Nucleus accumbens (tissue), 56 donors: ENCODE data around the gene IRGQ.
"Not testable (repeated sequence)": the region's sequence is repeated elsewhere in the genome, so short reads cannot be mapped to it uniquely, and the experiment has no call there.

ENCODE experiments used
- DNase-seq, 56 donors: peaks; one replicate each; lab custom pipeline; 2025; lab: John Stamatoyannopoulos, UW

The IRGQ gene

DNA sequence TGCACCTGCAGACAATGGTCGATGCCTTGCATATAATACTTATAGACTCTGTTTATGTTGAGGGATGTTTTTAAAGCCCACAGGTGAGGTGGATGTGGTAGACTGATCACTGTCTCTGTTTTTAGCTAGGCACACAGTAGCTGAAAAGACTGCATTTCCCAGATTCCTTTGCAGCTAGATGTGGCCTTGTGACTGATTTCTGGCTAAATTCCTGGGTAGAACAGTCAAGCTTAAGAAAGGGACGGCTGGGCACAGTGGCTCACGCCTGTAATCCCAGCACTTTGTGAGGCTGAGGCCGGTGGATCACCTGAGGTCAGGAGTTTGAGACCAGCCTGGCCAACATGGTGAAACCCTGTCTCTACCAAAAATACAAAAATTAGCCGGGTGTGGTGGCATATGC, 4.4 kb upstream of the IRGQ start:
- DNase-seq: not testable (repeated sequence)

DNA sequence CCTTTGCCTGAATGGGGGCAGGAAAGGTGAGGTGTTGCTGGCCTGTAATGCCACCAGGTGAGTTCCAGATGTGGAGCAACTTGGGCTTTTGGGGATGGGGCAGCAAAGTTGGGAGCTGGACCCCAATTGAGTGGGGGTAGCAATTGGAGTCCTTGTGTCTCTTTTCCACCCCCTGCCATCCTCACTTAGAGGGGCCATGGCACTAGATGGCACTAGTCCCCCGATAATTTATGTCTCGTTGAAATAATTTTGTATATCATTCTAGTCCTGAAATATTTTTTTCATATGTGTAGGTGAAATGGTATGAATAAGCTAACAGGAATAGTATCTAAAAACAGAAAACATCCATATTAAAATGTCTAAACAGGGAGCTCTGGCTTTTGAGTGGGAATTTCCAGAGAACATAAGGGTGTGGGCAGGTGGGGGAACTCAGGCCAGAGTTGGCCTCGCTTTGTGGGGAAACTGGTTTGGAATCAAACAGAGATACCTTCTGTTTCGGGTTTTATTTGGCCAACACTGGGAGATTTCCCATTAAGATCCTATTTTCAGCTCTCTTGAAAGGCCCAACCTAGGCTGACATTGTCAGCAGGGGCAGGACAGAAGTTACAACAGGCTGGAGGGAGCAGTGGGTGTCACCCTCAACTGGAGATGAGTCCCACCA, 3.8 kb upstream of the IRGQ start:
- DNase-seq: no peak

DNA sequence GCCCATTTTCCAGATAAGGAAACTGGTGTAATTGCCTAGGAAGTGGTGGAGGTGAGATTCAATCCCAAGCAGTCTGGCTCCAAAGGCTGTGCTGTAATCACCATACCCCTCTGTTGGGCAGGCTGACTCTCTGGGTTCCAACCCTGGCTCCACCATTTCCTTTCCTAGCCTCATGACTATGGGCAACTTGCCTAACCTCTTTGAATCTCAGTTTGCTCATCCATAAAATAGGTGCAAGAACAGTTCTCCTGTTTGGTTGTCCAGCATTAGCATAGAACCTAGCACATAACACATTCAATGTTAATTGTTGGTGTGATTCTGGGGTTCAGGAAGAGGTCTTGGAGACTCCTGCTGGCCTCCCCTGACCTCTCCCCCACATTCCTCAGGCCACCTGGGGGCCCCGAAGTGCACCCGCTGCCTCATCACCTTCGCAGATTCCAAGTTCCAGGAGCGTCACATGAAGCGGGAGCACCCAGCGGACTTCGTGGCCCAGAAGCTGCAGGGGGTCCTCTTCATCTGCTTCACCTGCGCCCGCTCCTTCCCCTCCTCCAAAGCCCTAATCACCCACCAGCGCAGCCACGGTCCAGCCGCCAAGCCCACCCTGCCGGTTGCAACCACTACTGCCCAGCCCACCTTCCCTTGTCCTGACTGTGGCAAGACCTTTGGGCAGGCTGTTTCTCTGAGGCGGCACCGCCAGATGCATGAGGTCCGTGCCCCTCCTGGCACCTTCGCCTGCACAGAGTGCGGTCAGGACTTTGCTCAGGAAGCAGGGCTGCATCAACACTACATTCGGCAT, 2.7 kb upstream of the IRGQ start:
- no peak for DNase-seq

DNA sequence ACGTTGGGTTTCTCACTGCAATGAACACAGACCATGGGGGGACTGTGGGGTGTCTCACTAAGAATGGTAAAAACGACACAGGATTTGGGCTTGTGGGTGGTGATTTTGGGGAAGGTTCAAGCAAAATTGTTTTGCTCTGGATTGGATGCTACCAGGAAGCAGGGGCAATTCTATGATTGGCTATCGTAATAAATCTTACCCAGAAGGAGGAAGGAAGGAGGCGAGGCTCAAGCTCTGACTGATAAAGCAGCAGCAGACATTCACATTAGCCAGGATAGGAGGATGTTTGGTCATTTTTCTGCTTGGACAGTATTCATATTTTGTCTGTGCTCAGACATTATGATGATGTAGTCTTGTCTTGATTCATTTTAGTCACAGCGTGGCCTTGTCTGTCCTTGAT, 1.9 kb upstream of the IRGQ start:
- DNase-seq: peak in 1 of 56 donors; percentile 14

DNA sequence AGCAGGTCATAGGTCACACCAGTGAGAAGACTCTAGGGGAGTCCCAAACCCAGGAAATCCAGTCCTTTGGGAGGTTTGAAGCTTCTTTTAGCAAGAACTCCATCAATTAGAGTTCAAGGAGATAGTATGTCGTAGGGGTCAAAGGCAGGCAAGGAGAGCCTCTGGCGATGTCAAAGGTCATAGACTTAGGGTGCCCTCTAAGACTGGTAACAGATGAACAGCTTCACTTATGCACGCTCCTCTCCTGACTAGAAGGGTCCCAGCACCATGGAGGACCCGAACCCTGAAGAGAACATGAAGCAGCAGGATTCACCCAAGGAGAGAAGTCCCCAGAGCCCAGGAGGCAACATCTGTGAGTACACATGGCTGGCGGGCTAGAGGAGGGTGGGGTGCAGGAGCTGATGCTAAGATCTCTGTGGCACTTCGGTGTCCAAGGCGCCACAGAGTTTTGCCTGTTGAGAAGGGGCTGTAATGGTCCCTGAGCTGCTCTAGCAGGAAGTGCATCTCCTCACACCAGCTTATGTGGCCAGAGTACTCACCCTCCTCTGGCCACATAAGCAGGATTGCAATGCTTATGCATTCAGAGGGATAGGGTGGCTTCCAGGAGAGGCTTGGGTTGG, 1.0 kb upstream of the IRGQ start:
- no peak for DNase-seq

DNA sequence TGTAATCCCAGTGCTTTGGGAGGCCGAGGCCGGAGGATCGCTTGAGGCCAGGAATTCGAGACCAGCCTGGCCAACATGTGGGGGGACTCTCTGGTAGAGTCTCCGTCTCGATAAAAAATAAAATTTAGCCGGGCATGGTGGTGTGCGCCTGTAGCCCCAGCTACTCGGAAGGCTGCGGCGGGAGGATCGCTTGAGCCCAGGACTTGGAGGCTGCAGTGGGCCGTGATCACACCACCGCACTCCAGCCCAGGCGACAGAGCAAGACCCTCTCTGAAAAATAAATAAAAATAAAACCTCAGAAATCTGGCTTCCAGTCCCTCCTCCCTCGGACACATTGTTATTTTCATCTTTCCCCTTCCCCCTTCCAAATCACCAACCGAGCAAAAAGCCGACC, 332 bp downstream of the IRGQ start:
- DNase-seq: peak in 4 of 56 donors; percentile 45 to 60 (median 50)

DNA sequence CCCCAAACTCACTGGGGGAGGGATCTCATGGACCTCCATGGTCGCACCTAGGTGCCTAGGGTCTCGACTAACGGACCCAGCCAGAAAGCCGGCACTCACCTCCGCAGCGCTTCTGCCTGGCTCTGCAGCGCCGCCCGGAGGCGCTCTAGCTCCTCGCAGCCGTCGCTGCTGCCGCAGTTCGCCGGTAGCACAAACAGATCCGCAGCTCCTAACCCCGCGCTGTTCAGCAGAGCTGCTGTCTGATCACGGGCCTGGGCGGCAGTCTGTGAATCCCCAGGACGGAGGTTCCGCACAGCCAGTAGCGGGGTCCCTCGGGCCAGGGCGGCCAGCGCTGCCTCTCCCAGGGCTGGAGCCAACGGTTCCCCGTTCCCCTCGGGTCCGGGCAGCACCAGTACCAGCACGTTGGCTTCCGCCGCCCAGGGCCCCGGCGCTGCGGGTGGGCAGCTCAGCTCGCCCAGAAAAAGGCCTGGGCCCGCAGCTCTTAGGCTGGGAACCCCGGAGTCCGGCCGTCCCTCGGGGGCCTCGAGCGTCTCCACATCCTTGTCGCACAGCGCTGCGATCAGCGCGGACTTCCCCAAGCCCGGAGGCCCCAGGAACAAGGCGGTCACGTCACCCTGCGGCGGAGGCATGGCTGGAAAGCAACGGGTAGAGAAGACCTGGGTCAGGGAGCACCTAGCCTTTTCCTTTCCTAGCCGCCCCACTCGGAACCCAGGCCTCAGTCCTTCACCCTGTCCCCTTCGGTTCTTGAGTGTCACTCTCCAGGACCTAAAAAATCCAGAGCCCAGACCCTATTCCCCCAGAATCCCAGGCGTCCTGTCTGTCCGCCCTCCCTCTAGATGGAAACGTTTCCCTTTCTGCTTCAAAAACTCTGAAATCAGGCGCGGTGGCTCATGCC, 977 bp downstream of the IRGQ start:
- peak in 29 of 56 donors; percentile 7 to 53 (median 28) for DNase-seq

DNA sequence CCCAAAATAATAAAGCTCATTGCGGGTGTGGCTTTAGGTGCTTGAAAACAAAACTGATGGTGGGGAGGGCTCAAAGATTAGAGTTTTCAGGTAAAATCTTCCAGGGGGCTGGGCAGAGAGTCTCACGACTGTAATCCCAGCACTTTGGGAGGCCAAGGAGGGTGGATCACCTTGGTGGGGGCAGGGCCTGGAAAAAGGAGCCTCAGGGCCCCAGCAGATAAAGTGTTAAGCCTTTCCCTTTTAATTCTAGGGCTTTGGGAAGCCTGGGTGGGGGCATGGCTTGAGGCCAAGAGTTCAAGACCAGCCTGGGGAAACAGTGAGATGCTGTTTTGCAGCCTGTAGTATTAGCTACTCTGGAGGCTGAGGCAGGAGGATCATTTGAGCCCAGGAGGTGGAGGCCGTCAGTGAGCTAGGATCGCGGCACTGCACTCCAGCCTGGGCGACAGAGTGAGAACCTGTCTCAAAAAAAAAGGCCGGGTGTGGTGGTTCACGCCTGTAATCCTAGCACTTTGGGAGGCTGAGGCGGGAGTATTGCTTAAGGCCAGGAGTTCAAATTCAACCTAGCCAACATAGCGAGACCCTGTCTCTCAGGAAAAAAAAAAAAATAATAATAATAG, 1.7 kb downstream of the IRGQ start:
- DNase-seq: no peak

DNA sequence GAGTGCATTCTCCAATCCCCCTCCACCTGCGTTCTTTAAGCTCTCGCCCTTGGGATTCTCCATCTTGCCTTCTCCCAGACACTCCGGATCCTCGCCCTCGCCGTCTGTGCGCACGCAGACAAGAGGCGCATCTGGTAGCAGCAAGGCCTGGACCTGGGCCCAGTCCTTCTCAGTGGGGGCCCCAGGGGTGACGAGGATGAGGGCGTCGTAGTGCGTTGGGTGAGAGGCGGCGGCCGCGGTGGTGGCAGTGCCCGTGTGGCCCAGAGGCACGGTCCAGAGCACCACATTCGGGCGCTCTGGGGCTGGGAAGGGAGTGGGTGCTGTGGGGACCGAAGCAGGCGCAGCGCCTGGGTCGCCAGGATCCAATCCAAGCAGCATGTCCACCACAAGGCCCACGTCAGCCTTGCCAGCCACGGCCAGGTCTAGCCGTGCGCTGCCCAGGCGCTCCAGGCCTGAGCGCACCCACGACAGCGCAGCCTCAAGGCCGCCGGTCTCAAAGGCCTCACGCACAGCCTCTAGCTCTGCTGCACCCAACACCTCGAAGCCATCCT, 3.1 kb downstream of the IRGQ start:
- DNase-seq: no peak

DNA sequence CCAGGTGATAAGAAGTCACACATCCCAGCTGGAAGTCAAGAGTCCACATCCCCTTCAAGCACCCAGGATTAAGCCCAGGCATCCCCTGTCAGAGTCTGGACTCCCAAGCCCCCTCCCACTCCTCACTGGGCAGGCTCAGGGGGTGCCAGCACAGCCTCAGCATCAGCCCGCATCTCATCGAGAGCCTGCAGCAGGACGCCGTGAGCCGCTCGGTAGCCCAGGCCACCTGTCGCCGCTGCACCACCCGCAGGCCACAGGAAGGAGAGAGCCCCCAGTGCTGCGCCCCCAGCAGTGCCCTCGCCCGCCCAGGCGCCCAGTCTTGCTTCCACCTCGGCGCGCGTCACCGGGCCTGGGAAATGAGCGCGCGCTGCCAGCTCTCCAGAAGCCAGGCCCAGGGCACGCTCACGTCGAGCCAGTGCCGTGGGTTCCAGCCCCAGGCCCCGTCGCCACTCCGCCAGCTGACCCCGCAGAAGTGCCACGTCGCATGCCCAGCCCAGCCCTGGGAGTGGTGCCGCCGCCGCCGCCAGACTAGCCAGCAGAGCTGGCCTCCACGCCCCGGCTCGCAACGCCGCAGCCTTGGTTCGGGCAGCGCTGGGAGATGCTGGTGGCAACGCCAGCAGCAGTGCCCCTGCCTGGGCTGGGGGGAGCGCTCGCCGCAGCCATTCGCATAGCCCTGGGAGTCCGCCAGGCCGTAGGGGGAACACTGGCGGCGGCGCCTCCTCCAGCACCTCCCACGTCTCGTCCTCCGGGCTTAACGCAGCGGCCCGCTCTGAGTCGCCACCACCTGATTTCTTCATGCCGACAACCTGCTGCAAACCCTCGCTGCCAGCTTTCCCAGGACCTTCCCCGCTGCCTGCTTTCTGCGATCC, 3.8 kb downstream of the IRGQ start:
- no peak for DNase-seq

DNA sequence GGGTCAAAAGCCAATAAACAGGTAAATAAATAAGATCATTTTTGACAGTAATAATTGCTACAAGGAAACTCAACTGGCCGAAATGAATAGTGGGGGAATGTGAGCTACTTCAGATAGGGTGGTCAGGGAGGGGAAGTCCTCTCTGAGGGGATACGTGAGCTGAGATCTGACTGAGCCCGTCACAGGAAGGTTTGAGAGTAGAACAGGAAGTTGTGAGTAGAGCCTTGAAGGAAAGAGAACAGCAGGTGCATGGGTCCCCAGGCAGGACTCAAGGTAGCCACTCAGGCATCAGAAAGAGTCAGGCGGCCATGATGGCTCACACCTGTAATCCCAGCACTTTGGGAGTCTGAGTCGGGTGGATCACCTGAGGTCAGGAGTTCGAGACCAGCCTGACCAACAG, 6.3 kb downstream of the IRGQ start:
- no peak for DNase-seq

DNA sequence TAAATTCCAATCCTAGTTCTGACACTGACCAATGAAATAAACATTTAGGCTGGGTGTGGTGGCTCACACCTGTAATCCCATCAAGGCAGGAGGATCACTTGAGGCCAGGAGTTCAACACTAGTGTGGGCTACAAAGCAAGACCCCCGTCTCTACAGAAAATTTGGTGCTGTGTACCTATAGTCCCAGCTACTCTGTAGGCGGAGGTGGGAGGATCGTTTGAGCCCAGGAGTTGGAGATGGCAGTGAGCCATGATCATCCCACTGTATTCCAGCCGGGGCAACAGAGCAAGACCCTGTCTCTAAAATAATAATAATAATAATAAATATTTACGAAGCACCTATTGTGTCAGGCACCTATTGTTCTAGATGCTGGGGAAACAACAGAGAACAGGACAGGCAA, 6.7 kb downstream of the IRGQ start:
- DNase-seq: no peak

DNA sequence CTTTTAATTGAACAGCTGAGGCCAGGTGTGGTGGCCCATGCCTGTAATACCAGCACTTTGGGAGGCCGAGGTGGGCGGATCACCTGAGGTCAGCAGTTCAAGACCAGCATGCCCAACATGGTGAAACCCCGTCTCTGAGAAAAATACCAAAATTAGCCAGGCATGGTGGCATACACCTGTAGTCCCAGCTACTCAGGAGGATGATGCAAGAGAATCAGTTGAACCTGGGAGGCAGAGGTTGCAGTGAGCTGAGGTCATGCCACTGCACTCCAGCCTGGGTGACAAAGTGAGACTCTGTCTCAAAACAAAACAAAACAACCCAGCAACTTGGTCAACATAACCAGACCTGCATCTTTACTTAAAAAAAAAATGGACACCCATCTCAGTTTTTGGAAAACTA, 8.9 kb downstream of the IRGQ start:
- DNase-seq: not testable (repeated sequence)

DNA sequence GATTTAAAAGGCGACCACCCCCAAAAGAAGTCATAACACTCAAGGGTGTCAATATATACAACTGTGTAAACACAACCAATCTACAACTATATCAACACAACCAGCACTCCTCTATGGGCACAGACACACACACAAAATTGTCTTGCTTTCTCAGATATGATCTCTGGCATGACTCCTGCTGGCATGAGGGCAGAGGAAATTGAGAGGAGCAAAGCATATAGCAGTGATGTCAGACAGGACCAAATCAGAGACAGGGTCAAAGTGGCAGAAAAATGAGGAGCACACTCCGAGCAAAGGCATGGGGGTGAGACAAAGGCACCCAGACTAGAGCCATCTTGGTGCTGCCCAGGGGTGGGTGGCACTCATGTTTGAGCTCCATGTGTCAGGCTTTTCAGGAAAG, 9.6 kb downstream of the IRGQ start:
- DNase-seq: no peak

DNA sequence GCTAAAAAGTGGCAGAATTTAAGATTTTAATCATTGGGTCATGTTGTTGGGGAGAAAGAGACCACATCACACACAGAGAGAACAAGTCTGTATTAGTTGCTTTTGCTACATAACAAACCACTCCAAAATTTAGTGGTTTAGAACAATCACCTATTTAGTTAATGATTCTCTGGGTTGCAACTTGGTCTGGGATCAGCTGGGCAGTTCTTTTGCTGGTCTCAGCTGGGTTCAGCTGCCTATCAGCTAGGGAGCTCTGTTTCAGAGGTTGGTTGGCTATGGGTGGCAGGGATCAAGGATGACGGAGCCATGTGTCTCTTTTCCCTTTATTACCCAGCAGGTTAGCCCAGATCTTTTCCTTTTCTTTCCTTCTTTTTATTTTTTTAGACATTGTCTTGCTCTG, 11.4 kb downstream of the IRGQ start:
- no peak for DNase-seq

DNA sequence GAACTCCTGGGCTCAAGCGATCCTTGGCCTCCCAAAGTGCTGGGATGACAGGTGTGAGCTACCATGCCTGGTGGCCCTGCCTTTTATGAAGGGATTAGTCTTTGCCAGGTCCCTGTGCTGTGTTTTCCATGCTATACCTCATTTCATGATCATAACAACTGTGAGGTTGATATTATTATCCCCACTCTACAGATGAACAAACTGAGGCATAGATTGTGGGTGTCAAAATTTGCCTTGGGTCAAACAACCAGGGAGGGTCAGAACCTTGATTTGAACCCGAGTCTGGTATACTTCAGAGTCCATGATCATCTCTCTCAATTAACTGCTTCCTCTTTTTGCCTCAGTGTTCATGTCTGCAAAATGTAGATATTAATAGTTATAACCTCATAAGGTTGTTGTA, 13.4 kb downstream of the IRGQ start:
- DNase-seq: no peak

DNA sequence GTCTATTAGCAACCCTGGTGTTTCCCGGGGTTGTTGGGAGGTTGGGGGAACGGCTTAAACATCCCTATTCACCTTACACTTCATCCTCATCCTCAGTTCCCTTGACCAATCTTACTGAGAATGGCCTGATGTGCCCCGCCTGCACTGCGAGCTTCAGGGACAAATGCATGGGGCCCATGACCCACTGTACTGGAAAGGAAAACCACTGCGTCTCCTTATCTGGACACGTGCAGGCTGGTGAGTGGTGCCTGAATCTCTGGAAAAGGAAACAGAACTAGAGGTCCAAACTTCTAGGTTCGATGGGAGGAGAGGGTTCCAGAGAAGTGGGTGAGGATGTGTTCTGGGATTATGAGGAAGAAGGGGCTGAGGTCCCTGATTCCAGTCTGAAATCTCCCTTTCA, 14.5 kb downstream of the IRGQ start:
- DNase-seq: no peak

DNA sequence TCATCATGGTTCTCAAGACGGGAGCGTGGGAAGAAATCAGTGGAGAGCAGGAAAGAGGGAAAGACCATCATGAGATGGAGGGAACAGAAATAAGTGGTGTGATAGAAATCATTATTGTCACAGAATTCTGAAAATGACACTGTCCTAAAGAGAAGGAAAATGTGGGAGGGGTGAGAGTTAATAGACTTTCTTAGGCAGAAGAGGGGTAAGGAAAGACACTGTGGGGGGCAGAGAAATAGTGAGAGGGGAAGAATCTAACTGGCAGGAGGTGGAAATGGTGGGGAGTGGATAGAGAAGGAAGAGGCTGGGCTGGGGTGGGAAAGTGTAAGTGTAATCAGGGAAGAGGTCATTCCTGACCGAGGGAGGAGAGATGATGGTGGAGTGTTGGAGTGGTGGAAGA, 17.1 kb downstream of the IRGQ start:
- no peak for DNase-seq
